ENCODE data around the gene BMP5.

GRCh38 chr6:55794136-55794812 lies 81.1 kb downstream of the BMP5 start:
- no peak for TF ChIP-seq POLR2AphosphoS5 (IDR thresholded peaks at IDR 0.05; ENCODE audit: low read depth, low read length)
- TF ChIP-seq CTCF (IDR thresholded peaks at IDR 0.05): no peak
